ENCODE measurements around the gene LUC7L2.

DNA sequence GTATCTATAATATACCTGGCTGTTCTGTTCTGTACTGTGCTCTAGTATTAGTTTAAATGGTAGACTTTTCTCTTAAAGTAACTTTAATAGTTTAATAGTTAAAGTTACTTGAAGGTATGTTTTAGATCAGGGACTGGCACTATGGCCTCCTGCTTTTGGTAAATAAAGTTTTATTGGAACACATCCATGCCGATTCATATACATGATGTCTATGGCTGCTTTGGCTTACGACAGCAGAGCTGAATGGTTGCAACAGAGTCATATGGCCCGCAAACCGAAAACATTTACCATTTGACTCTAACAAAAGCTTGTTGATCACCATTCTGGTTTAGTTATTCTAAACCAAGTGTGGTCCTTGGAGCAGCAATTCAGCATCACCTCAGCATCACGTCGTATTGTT, 6.7 kb downstream of the LUC7L2 start:
- TF ChIP-seq CTCF (IDR thresholded peaks at IDR 0.05; ENCODE audit: insufficient read depth, low read depth, low read length) (no peak), EZH2 (IDR thresholded peaks at IDR 0.05; ENCODE audit: insufficient read depth, low read length) (no peak)
